Liver (tissue), 9 donors: ENCODE data around the gene RSRC2. TPM values are rescaled to one million over a fixed set of nuclear protein-coding genes. Genes with fewer than 3 reads are reported as not detected.
A peak's percentile ranks its signal among the peaks of the same experiment; 100 is the strongest.
"Not testable (repeated sequence)": the region's sequence is repeated elsewhere in the genome, so short reads cannot be mapped to it uniquely, and the experiment has no call there.

ENCODE experiments used
- DNase-seq: peaks from one replicate; pipeline ENCODE4 v3.0.0-alpha.2; 2017; ENCODE audit warnings: low spot score
- H3K27ac ChIP-seq, 2 donors: one replicate each; pipeline ENCODE4 v1.7.0; 2013; ENCODE audit warnings: inconsistent platforms in 2 of 2, low read length in 2 of 2, control low read depth in 1 of 2, low read depth in 1 of 2, mild to moderate bottlenecking in 1 of 2
- H3K27me3 ChIP-seq, 4 donors: one replicate each; pipeline versions ENCODE4 v1.6.1 to v1.7.0; 2013; ENCODE audit warnings: low read length in 3 of 4, inconsistent platforms in 1 of 4, mild to moderate bottlenecking in 1 of 4, moderate library complexity in 1 of 4; ENCODE audit not compliant: control insufficient read depth in 4 of 4, insufficient read depth in 4 of 4
- H3K36me3 ChIP-seq, 4 donors: one replicate each; pipeline versions ENCODE4 v1.6.1 to v1.7.0; 2013; ENCODE audit warnings: low read length in 3 of 4, mild to moderate bottlenecking in 3 of 4, low read depth in 1 of 4, moderate library complexity in 1 of 4; ENCODE audit not compliant: control insufficient read depth in 4 of 4, insufficient read depth in 3 of 4
- H3K4me1 ChIP-seq, 4 donors: one replicate each; pipeline versions ENCODE4 v1.6.1 to v1.7.0; 2013; ENCODE audit warnings: low read length in 3 of 4, mild to moderate bottlenecking in 3 of 4, moderate library complexity in 1 of 4; ENCODE audit not compliant: control insufficient read depth in 4 of 4, insufficient read depth in 4 of 4
- H3K4me3 ChIP-seq, 3 donors: one replicate each; pipeline versions ENCODE4 v1.6.1 to v1.7.0; 2013; ENCODE audit warnings: low read length in 3 of 3, control low read depth in 1 of 3, low read depth in 1 of 3, mild to moderate bottlenecking in 1 of 3
- H3K9ac ChIP-seq, 2 donors: one replicate each; pipeline ENCODE4 v1.7.0; 2013; ENCODE audit warnings: low read length in 2 of 2, mild to moderate bottlenecking in 2 of 2, moderate library complexity in 2 of 2, control low read depth in 1 of 2, low read depth in 1 of 2
- H3K9me3 ChIP-seq, 4 donors: one replicate each; pipeline versions ENCODE4 v1.6.1 to v1.7.0; 2013; ENCODE audit warnings: low read length in 3 of 4; ENCODE audit not compliant: control insufficient read depth in 4 of 4
- CTCF ChIP-seq: fragments of 150-350 bp; IDR thresholded peaks from 2 replicates; pipeline ENCODE4 v1.5.1; 2017; ENCODE audit warnings: improper control_type of control experiment, low read depth, low read length; ENCODE audit not compliant: missing input control
- FOXA1 ChIP-seq: IDR thresholded peaks from 2 replicates; pipeline ENCODE4 v1.6.1; 2016; ENCODE audit warnings: antibody characterized with exemption
- FOXA2 ChIP-seq: IDR thresholded peaks from 2 replicates; pipeline ENCODE4 v1.6.1; 2016; ENCODE audit warnings: antibody characterized with exemption
- RAD21 ChIP-seq, 2 donors: IDR thresholded peaks; 2 replicates each; pipeline ENCODE4 v1.6.1; 2016; ENCODE audit warnings: antibody characterized with exemption in 2 of 2, mild to moderate bottlenecking in 2 of 2
- REST ChIP-seq: IDR thresholded peaks from 2 replicates; pipeline ENCODE4 v1.6.1; 2016; ENCODE audit warnings: antibody characterized with exemption, mild to moderate bottlenecking
- TAF1 ChIP-seq: conservative IDR thresholded peaks from 2 replicates; pipeline ENCODE4 v1.6.1; 2016; ENCODE audit warnings: antibody characterized with exemption, mild to moderate bottlenecking
- WGBS: extraction: QIAGEN DNeasy Blood & Tissue Kit; methylation state at CpG from one replicate; pipeline ENCODE4 v1.1.7; 2013; 5-methylcytosine and 5-hydroxymethylcytosine counted together
- polyA plus RNA-seq, 2 donors: library from polyadenylated mRNA; stranded (reverse) in 1 of 2; unstranded in 1 of 2; fragments of 200-250 nt in 1 of 2; fragments of >200 nt in 1 of 2; fragmentation: Nextera tagmentation in 1 of 2; extraction: Ambion mirVana in 1 of 2; gene quantifications; one replicate each; pipeline versions ENCODE4 v1.2.1 to v1.2.3, GENCODE V29; 2013 to 2015
- total RNA-seq, 2 donors: library from RNA; depleted of rRNA; stranded (reverse); fragments of >200 nt; gene quantifications; one replicate each; pipeline ENCODE4 v1.2.3, GENCODE V29; 2014
- donor health status: healthy.
- donor health status: healthy.
- donor health status: healthy.
- donor health status: healthy.
- donor health status: healthy.

Gene RSRC2
- total and polyA plus RNA-seq, 4 donors: 15.5 to 31.4 (median 25.7) TPM

- TF ChIP-seq FOXA1 (peak; percentile 14), FOXA2 (peak; percentile 68), CTCF (peak; percentile 91), TAF1 (no peak), REST (no peak), RAD21 (IDR thresholded peaks at IDR 0.05) (peak; percentile 86 to 88)
- Histone ChIP-seq H3K9ac (peak overlapping the region in 1 of 2 donors; percentile 59), H3K4me3 (no peak overlapping the region), H3K4me1 (peaks cover 0 to 5% (median 2%) of the 10 kb centered on the region in 4 donors), H3K27ac (peak overlapping the region; percentile 13 to 23), H3K36me3 (peaks cover 12 to 40% (median 32%) of the 10 kb centered on the region in 4 donors), H3K27me3 (no peaks in the 10 kb centered on the region), H3K9me3 (no peaks in the 10 kb centered on the region)
- DNase-seq: no peak
- WGBS: 10% methylated on average over 3 of the region's 3 CpGs
Observed at GRCh38 chr12:122471324-122472226, 55.2 kb downstream of the RSRC2 start.

GRCh38 chr12:122470576-122470975, 56.2 kb downstream of the RSRC2 start:
- not testable (repeated sequence) for H3K27me3 ChIP-seq, DNase-seq, H3K4me3 ChIP-seq, H3K27ac ChIP-seq, H3K4me1 ChIP-seq, H3K9ac ChIP-seq, H3K9me3 ChIP-seq
- WGBS: 96% methylated on average over 7 of the region's 7 CpGs
- H3K36me3 ChIP-seq: peaks cover 11 to 30% (median 23%) of the 10 kb centered on the region in 4 donors

- H3K9me3 ChIP-seq, H3K4me3 ChIP-seq, H3K9ac ChIP-seq, H3K27me3 ChIP-seq, H3K27ac ChIP-seq, DNase-seq, H3K4me1 ChIP-seq: not testable (repeated sequence)
- peaks cover 11 to 24% (median 19%) of the 10 kb centered on the region in 4 donors for H3K36me3 ChIP-seq
- WGBS: 92% methylated on average over 6 of the region's 6 CpGs
Observed at GRCh38 chr12:122469856-122470255, 56.9 kb downstream of the RSRC2 start.
